ENCODE data around the gene RBKS. TPM values are rescaled to one million over a fixed set of nuclear protein-coding genes. Genes with fewer than 3 reads are reported as not detected.

The RBKS gene
- total RNA-seq, 1 donor from 2014 or later = 1.8 TPM

- DNase-seq (ENCODE audit: low read depth) = no peak
- no peak for TF ChIP-seq CTCF (IDR thresholded peaks at IDR 0.05; ENCODE audit: insufficient read depth, low read length, poor library complexity, severe bottlenecking)
- no peaks in the 10 kb centered on the region for H3K36me3 ChIP-seq (ENCODE audit: control insufficient read depth, insufficient read depth, low read length)
- H3K4me3 ChIP-seq (ENCODE audit: low read depth, low read length) = no peak overlapping the region
- H3K27me3 ChIP-seq (ENCODE audit: control insufficient read depth, insufficient read depth, low read length) = no peaks in the 10 kb centered on the region
These were observed 35.7 kb upstream of the RBKS start for GRCh38 chr2:27925766-27926472.

DNA sequence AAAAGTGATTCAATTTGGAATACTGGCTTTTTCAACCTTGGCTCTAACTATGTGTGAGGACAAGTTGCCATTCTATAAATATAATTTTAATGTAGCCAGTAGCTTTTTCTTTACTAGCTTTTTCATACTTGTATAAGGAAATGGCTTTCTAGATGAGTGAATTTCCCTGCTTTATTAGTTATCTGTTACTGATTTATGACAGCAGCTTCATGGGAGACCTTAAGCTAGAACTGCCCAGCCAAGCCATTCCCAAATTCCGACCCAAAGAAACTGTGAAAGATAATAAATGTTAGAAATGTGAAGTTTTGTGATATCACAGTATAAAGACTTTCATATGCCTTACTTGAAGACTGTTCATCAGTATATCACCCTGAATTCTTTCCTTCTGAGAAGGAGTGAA lies 32.7 kb upstream of the RBKS start:
- Histone ChIP-seq H3K27me3 (ENCODE audit: control insufficient read depth, insufficient read depth, low read length) (no peaks in the 10 kb centered on the region), H3K36me3 (ENCODE audit: control insufficient read depth, insufficient read depth, low read length) (no peaks in the 10 kb centered on the region), H3K4me3 (ENCODE audit: low read depth, low read length) (no peak overlapping the region)
- no peak for TF ChIP-seq CTCF (IDR thresholded peaks at IDR 0.05; ENCODE audit: insufficient read depth, low read length, poor library complexity, severe bottlenecking)
- DNase-seq (ENCODE audit: low read depth) = peak; percentile 23

- Histone ChIP-seq H3K4me3 (ENCODE audit: low read depth, low read length) (no peak overlapping the region), H3K36me3 (ENCODE audit: control insufficient read depth, insufficient read depth, low read length) (no peaks in the 10 kb centered on the region), H3K27me3 (ENCODE audit: control insufficient read depth, insufficient read depth, low read length) (no peaks in the 10 kb centered on the region)
- no peak for TF ChIP-seq CTCF (IDR thresholded peaks at IDR 0.05; ENCODE audit: insufficient read depth, low read length, poor library complexity, severe bottlenecking)
- DNase-seq (ENCODE audit: low read depth) = peak; percentile 71
These were observed 31.8 kb upstream of the RBKS start for GRCh38 chr2:27921880-27922547.

GRCh38 chr2:27921424-27921823 lies 31.2 kb upstream of the RBKS start:
- no peaks in the 10 kb centered on the region for H3K36me3 ChIP-seq (ENCODE audit: control insufficient read depth, insufficient read depth, low read length)
- DNase-seq (ENCODE audit: low read depth) = no peak
- H3K4me3 ChIP-seq (ENCODE audit: low read depth, low read length) = no peak overlapping the region
- TF ChIP-seq CTCF (IDR thresholded peaks at IDR 0.05; ENCODE audit: insufficient read depth, low read length, poor library complexity, severe bottlenecking) = no peak
- no peaks in the 10 kb centered on the region for H3K27me3 ChIP-seq (ENCODE audit: control insufficient read depth, insufficient read depth, low read length)

DNA sequence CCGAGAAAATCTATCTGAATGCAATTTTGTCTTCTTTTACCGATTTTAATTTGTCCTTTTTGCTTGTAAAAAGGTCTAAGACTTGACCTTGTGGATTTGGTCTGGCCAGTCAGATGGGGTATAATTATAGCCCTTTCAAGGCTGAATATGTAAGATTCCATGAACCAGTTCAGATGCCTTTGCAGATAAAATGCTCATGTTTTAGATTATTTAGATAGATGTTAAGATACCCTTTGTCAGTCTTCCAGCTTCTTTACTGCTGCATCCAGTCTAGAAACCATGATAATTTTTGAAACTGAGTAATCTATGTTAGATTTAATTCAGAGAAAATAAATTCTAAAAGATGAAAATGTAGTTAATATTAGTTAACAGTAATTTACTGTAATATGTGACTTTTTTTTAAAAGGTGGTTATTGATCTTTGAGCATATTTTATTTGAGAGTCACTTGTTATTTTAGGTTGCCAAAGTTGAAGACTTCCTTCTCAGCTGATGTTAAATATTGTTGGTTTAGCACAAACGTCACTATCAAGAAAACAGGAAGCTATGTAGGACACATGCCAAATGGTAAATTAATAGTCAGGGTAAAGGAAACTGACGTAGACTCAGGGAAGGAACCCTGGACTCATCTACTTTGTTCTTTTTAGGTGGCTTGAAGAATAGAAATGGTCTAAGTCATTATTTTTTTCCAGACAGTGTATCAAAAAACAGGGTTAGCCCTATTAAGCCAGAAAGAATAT lies 30.1 kb upstream of the RBKS start:
- Histone ChIP-seq H3K36me3 (ENCODE audit: control insufficient read depth, insufficient read depth, low read length) (no peaks in the 10 kb centered on the region), H3K4me3 (ENCODE audit: low read depth, low read length) (no peak overlapping the region), H3K27me3 (ENCODE audit: control insufficient read depth, insufficient read depth, low read length) (no peaks in the 10 kb centered on the region)
- peak; percentile 48 for DNase-seq (ENCODE audit: low read depth)
- TF ChIP-seq CTCF (IDR thresholded peaks at IDR 0.05; ENCODE audit: insufficient read depth, low read length, poor library complexity, severe bottlenecking) = no peak
